PFSK-1 (cell line): ENCODE data around the gene OR8D4.

Experiments
- FOXP2 ChIP-seq: optimal IDR thresholded peaks from 2 replicates; pipeline ENCODE3; 2011; ENCODE audit warnings: borderline replicate concordance, control low read depth, inconsistent platforms; ENCODE audit not compliant: insufficient read depth; ENCODE audit errors: extremely low read length, extremely low read depth
- POLR2AphosphoS5 ChIP-seq: IDR thresholded peaks from 2 replicates; pipeline ENCODE4 v1.6.1; 2012; ENCODE audit warnings: low read depth, mild to moderate bottlenecking, control low read depth, low read length, moderate library complexity
- REST ChIP-seq, 2 experiments: IDR thresholded peaks; 2 replicates each; pipeline versions ENCODE4 v1.6.1 to v1.8.0; 2011 to 2012; ENCODE audit warnings: low read depth in 2 of 2, low read length in 2 of 2, control low read depth in 1 of 2, inconsistent platforms in 1 of 2, mild to moderate bottlenecking in 1 of 2, moderate library complexity in 1 of 2; ENCODE audit not compliant: insufficient read depth in 1 of 2
- SIN3A ChIP-seq: IDR thresholded peaks from 2 replicates; pipeline ENCODE4 v1.6.1; 2012; ENCODE audit warnings: mild to moderate bottlenecking, low read length, moderate library complexity, borderline replicate concordance; ENCODE audit not compliant: insufficient read depth
- TAF1 ChIP-seq: IDR thresholded peaks from 2 replicates; pipeline ENCODE4 v1.6.1; 2012; ENCODE audit warnings: low read length, control low read depth, borderline replicate concordance; ENCODE audit not compliant: insufficient read depth

Gene OR8D4

GRCh38 chr11:123904932-123905331 lies 3.0 kb downstream of the OR8D4 start:
- TF ChIP-seq TAF1, result no peak
- TF ChIP-seq REST (IDR thresholded peaks at IDR 0.05; ENCODE audit: insufficient read depth in 1 of 2, low read depth in 2 of 2, low read length in 2 of 2), result no peak
- TF ChIP-seq SIN3A, result no peak
- no peak for TF ChIP-seq POLR2AphosphoS5
- no peak for TF ChIP-seq FOXP2

GRCh38 chr11:123905826-123906225 lies 3.9 kb downstream of the OR8D4 start:
- TF ChIP-seq POLR2AphosphoS5, result no peak
- no peak for TF ChIP-seq FOXP2
- TF ChIP-seq REST (IDR thresholded peaks at IDR 0.05; ENCODE audit: insufficient read depth in 1 of 2, low read depth in 2 of 2, low read length in 2 of 2), result no peak
- TF ChIP-seq TAF1, result no peak
- TF ChIP-seq SIN3A, result no peak

- TF ChIP-seq SIN3A, result no peak
These were observed 19.0 kb downstream of the OR8D4 start for GRCh38 chr11:123920943-123921342.

- TF ChIP-seq REST (IDR thresholded peaks at IDR 0.05; ENCODE audit: insufficient read depth in 1 of 2, low read depth in 2 of 2, low read length in 2 of 2), result no peak
- TF ChIP-seq POLR2AphosphoS5, result no peak
- no peak for TF ChIP-seq TAF1
- TF ChIP-seq SIN3A, result no peak
- no peak for TF ChIP-seq FOXP2
These were observed 22.1 kb downstream of the OR8D4 start for GRCh38 chr11:123924027-123924426.

GRCh38 chr11:123939317-123939716 lies 37.4 kb downstream of the OR8D4 start, which contains the start of gene OR4D5:
Gene OR4D5, plus strand, starts transcription at chr11:123939617. Its CDS starts 0 bp downstream, at chr11:123939617.
- TF ChIP-seq TAF1, result no peak
- no peak for TF ChIP-seq SIN3A

- no peak for TF ChIP-seq SIN3A
These were observed 40.4 kb downstream of the OR8D4 start for GRCh38 chr11:123942413-123942812.

- TF ChIP-seq REST (IDR thresholded peaks at IDR 0.05; ENCODE audit: insufficient read depth in 1 of 2, low read depth in 2 of 2, low read length in 2 of 2) (no peak), POLR2AphosphoS5 (no peak), SIN3A (no peak), TAF1 (no peak), FOXP2 (no peak)
These were observed 41.8 kb downstream of the OR8D4 start, which contains the start of gene OR6T1 for GRCh38 chr11:123943738-123944137. Gene OR6T1, minus strand, starts transcription at chr11:123943838. Its CDS starts 0 bp downstream, at chr11:123943838.
